Mesenchymal stem cell (in vitro differentiated cells and primary cell): Measurements from ENCODE around the gene TTLL12.
"Not testable (repeated sequence)": the region's sequence is repeated elsewhere in the genome, so short reads cannot be mapped to it uniquely, and the experiment has no call there.

ENCODE experiments used
- DNase-seq: peaks from one replicate; pipeline ENCODE4 v3.0.0-alpha.2; 2013
- H2AFZ ChIP-seq: one replicate; pipeline ENCODE4 v1.6.1; 2013; ENCODE audit warnings: low read depth, mild to moderate bottlenecking, control low read depth, inconsistent platforms, low read length, moderate library complexity
- H2AK5ac ChIP-seq: 2 replicates; pipeline ENCODE4 v1.6.1; 2013; ENCODE audit warnings: low read length, moderate library complexity, mild to moderate bottlenecking, inconsistent platforms; ENCODE audit not compliant: severe bottlenecking
- H2BK120ac ChIP-seq: one replicate; pipeline ENCODE4 v1.6.1; 2013; ENCODE audit warnings: low read depth, mild to moderate bottlenecking, inconsistent platforms, low read length, moderate library complexity
- H2BK12ac ChIP-seq, 2 experiments: one replicate each; pipeline ENCODE4 v1.6.1; 2013; ENCODE audit warnings: inconsistent platforms in 2 of 2, low read length in 2 of 2, mild to moderate bottlenecking in 2 of 2, moderate library complexity in 2 of 2, control low read depth in 1 of 2
- H2BK15ac ChIP-seq: one replicate; pipeline ENCODE4 v1.6.1; 2013; ENCODE audit warnings: mild to moderate bottlenecking, low read depth, inconsistent platforms; ENCODE audit not compliant: poor library complexity, severe bottlenecking
- H2BK5ac ChIP-seq: 2 replicates; pipeline ENCODE4 v1.6.1; 2013; ENCODE audit warnings: low read depth, mild to moderate bottlenecking, low read length, control low read depth, inconsistent platforms; ENCODE audit not compliant: poor library complexity, severe bottlenecking
- H3K14ac ChIP-seq, 2 experiments: one replicate each; pipeline ENCODE4 v1.6.1; 2013; ENCODE audit warnings: inconsistent platforms in 2 of 2, low read length in 2 of 2, control low read depth in 1 of 2, mild to moderate bottlenecking in 1 of 2, moderate library complexity in 1 of 2
- H3K18ac ChIP-seq, 2 experiments: one replicate each; pipeline ENCODE4 v1.6.1; 2013; ENCODE audit warnings: inconsistent platforms in 2 of 2, low read length in 2 of 2, control low read depth in 1 of 2, low read depth in 1 of 2, mild to moderate bottlenecking in 1 of 2
- H3K23ac ChIP-seq, 2 experiments: one replicate each; pipeline ENCODE4 v1.6.1; 2013; ENCODE audit warnings: inconsistent platforms in 2 of 2, low read length in 2 of 2, mild to moderate bottlenecking in 2 of 2, moderate library complexity in 2 of 2, control low read depth in 1 of 2
- H3K27ac ChIP-seq: 2 replicates; pipeline ENCODE4 v1.5.1; 2013; ENCODE audit warnings: mild to moderate bottlenecking, moderate library complexity, low read length, control low read depth, inconsistent platforms; ENCODE audit not compliant: poor library complexity, severe bottlenecking
- H3K27me3 ChIP-seq, 2 experiments: 2 replicates each; pipeline versions ENCODE4 v1.6.1 to v1.7.0; 2013; ENCODE audit warnings: low read length in 2 of 2, mild to moderate bottlenecking in 2 of 2, moderate library complexity in 2 of 2, control low read depth in 1 of 2, inconsistent platforms in 1 of 2; ENCODE audit not compliant: control insufficient read depth in 1 of 2, insufficient read depth in 1 of 2
- H3K36me3 ChIP-seq, 2 experiments: 2 replicates each; pipeline versions ENCODE4 v1.6.1 to v1.7.0; 2013; ENCODE audit warnings: low read length in 2 of 2, control low read depth in 1 of 2, inconsistent platforms in 1 of 2, low read depth in 1 of 2, mild to moderate bottlenecking in 1 of 2; ENCODE audit not compliant: insufficient read depth in 2 of 2, control insufficient read depth in 1 of 2
- H3K4ac ChIP-seq, 2 experiments: one replicate each; pipeline ENCODE4 v1.6.1; 2013; ENCODE audit warnings: inconsistent platforms in 2 of 2, low read length in 2 of 2, mild to moderate bottlenecking in 2 of 2, moderate library complexity in 2 of 2, control low read depth in 1 of 2, low read depth in 1 of 2
- H3K4me1 ChIP-seq: 2 replicates; pipeline ENCODE4 v1.6.1; 2013; ENCODE audit warnings: low read depth, low read length, control low read depth; ENCODE audit not compliant: control insufficient read depth, insufficient read depth
- H3K4me2 ChIP-seq: 2 replicates; pipeline ENCODE4 v1.6.1; 2013; ENCODE audit warnings: low read length, mild to moderate bottlenecking, inconsistent platforms; ENCODE audit not compliant: poor library complexity, severe bottlenecking
- H3K4me3 ChIP-seq, 2 experiments: 2 replicates each; pipeline versions ENCODE4 v1.5.1 to v1.7.0; 2013; ENCODE audit warnings: low read length in 2 of 2, mild to moderate bottlenecking in 2 of 2, control low read depth in 1 of 2, low read depth in 1 of 2; ENCODE audit not compliant: insufficient read depth in 1 of 2
- H3K79me1 ChIP-seq: replicated peaks from 2 replicates; pipeline ENCODE4 v1.6.1; 2013; ENCODE audit warnings: mild to moderate bottlenecking, control low read depth, low read length, inconsistent platforms; ENCODE audit not compliant: poor library complexity, severe bottlenecking
- H3K9ac ChIP-seq: 2 replicates; pipeline ENCODE4 v1.7.0; 2013; ENCODE audit warnings: mild to moderate bottlenecking, low read length, moderate library complexity
- H3K9me3 ChIP-seq: 2 replicates; pipeline ENCODE4 v1.7.0; 2013; ENCODE audit warnings: mild to moderate bottlenecking, low read length; ENCODE audit not compliant: control insufficient read depth
- H4K8ac ChIP-seq: one replicate; pipeline ENCODE4 v1.6.1; 2013; ENCODE audit warnings: inconsistent platforms, mild to moderate bottlenecking, low read length, moderate library complexity
- H4K91ac ChIP-seq: one replicate; pipeline ENCODE4 v1.6.1; 2013; ENCODE audit warnings: mild to moderate bottlenecking, low read length, inconsistent platforms
- whole genome bisulfite sequencing: methylation state at CpG from one replicate; pipeline ENCODE4 v1.1.7; 2013; ENCODE audit warnings: mixed read lengths; 5-methylcytosine and 5-hydroxymethylcytosine counted together

Gene TTLL12

DNA sequence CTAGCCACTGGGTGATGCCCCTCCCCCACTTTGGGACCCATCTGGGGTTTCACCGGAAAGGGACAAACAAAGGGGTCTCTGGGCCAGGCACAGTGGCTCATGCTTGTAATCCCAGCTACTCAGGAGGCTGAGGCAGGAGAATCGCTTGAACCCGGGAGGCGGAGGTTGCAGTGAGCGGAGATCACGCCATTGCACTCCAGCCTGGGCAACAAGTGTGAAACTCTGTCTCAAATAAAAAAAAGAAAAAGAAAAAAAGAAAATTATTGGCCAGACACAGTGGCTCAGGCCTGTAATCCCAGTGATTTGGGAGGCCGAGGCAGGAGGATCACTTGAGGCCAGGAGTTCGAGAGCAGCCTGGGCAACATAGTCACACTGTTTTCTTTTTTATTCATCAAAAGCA lies 41.6 kb downstream of the TTLL12 start:
- H2BK5ac ChIP-seq, H3K23ac ChIP-seq, H3K9me3 ChIP-seq, H2BK15ac ChIP-seq, H2AK5ac ChIP-seq, H3K4me2 ChIP-seq, H3K4me3 ChIP-seq, H2BK12ac ChIP-seq, DNase-seq, H4K8ac ChIP-seq, H2BK120ac ChIP-seq, H3K14ac ChIP-seq, H3K27me3 ChIP-seq, H2AFZ ChIP-seq, H3K9ac ChIP-seq, H3K27ac ChIP-seq, H3K36me3 ChIP-seq, H3K18ac ChIP-seq, H3K4ac ChIP-seq, H4K91ac ChIP-seq: not testable (repeated sequence)
- peaks cover 18% of the 10 kb centered on the region for H3K79me1 ChIP-seq
- WGBS = 98% methylated on average over 7 of the region's 8 CpGs
- peaks cover 12% of the 10 kb centered on the region for H3K4me1 ChIP-seq

GRCh38 chr22:43144949-43145348 lies 42.0 kb downstream of the TTLL12 start:
- Histone ChIP-seq H3K36me3 (peaks cover 12 to 14% of the 10 kb centered on the region in 2 experiments), H4K91ac (no peak overlapping the region), H3K4ac (no peak overlapping the region), H3K18ac (no peak overlapping the region), H3K79me1 (peaks cover 21% of the 10 kb centered on the region), H2AFZ (no peak overlapping the region), H3K14ac (no peak overlapping the region), H3K27ac (no peak overlapping the region), H3K4me1 (peaks cover 12% of the 10 kb centered on the region), H2BK15ac (no peak overlapping the region), H2BK120ac (no peak overlapping the region), H3K23ac (no peak overlapping the region), H3K4me3 (no peak overlapping the region), H2AK5ac (no peak overlapping the region), H4K8ac (no peak overlapping the region), H3K9me3 (no peaks in the 10 kb centered on the region), H3K9ac (no peak overlapping the region), H3K27me3 (no peaks in the 10 kb centered on the region), H2BK12ac (no peak overlapping the region), H2BK5ac (no peak overlapping the region), H3K4me2 (no peak overlapping the region)
- no peak for DNase-seq
- WGBS = 89% methylated on average over 2 of the region's 3 CpGs

DNA sequence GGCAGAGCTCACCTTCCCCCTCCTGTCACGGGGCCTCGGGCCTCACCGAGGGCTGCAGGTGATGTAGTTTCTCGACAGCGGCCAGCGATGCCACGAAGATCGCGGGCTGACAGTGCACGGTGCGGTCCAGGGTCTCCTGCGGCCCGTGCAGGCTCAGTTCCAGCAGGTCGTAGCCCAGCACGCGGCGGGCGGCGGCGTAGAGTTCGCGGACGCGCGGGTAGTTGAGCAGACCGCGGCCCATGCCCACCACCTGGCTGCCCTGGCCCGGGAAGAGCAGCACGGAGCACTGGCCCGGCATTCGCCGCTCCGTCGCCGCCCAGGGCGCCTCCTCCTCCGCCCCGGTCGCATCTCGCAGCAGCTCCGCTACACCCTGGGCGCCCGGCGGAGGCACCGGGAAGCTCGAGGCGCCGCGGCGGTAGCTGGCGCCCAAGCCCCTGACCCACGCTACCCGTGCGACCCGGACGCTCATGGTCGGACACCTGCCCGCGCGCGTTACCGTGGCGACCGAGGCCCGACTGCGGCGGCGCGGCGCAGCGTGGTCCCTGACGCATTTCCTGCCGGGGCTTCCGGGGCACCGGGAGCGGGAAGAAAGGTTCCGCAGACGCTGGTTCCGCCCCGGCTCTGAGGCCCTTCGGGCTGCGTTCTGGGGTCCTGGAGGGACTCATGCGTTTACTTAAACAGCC lies 43.9 kb downstream of the TTLL12 start, which contains the start of gene MCAT:
TSS of gene MCAT (minus strand) at position 519 of the 683 bp plus-strand sequence. CDS start at position 469, 50 bp downstream.
- peak; percentile 77 for DNase-seq
- Histone ChIP-seq H2BK120ac (no peak within 1 kb of the TSS), H3K79me1 (peaks cover 28% of the 10 kb centered on the region), H3K4me1 (peaks cover 8% of the 10 kb centered on the region), H2AFZ (peak within 1 kb of the TSS; percentile 99), H3K4me2 (peak within 1 kb of the TSS; percentile 84), H3K27me3 (no peaks in the 10 kb centered on the region), H2BK12ac (peak within 1 kb of the TSS in 1 of 2 experiments; percentile 34), H3K18ac (peak within 1 kb of the TSS in 1 of 2 experiments; percentile 87), H3K27ac (no peak within 1 kb of the TSS), H2AK5ac (no peak within 1 kb of the TSS), H3K4me3 (peak within 1 kb of the TSS; percentile 98), H3K36me3 (peaks cover 29 to 30% of the 10 kb centered on the region in 2 experiments), H3K14ac (peak within 1 kb of the TSS in 1 of 2 experiments; percentile 95), H3K23ac (peak within 1 kb of the TSS in 1 of 2 experiments; percentile 96), H3K9ac (peak within 1 kb of the TSS; percentile 94), H4K91ac (peak within 1 kb of the TSS; percentile 88), H3K9me3 (no peaks in the 10 kb centered on the region), H2BK5ac (no peak within 1 kb of the TSS), H3K4ac (peak within 1 kb of the TSS; percentile 46 to 82), H2BK15ac (no peak within 1 kb of the TSS), H4K8ac (peak within 1 kb of the TSS; percentile 92)
- WGBS = under 1% methylated on average over 82 of the region's 83 CpGs

- no peak overlapping the region for H3K4me2 ChIP-seq
- H2BK120ac ChIP-seq = no peak overlapping the region
- no peak overlapping the region for H3K18ac ChIP-seq
- no peak overlapping the region for H2AK5ac ChIP-seq
- no peak overlapping the region for H2BK5ac ChIP-seq
- no peak overlapping the region for H4K91ac ChIP-seq
- H2AFZ ChIP-seq = no peak overlapping the region
- H3K79me1 ChIP-seq = peaks cover 46% of the 10 kb centered on the region
- H3K9me3 ChIP-seq = no peaks in the 10 kb centered on the region
- peak overlapping the region in 1 of 2 experiments; percentile 16 for H3K4ac ChIP-seq
- peak overlapping the region; percentile 35 for H4K8ac ChIP-seq
- H2BK15ac ChIP-seq = no peak overlapping the region
- no peak overlapping the region for H3K23ac ChIP-seq
- H3K9ac ChIP-seq = no peak overlapping the region
- no peak overlapping the region for H3K4me3 ChIP-seq
- 89% methylated on average over 10 of the region's 10 CpGs for WGBS
- peaks cover 4% of the 10 kb centered on the region for H3K4me1 ChIP-seq
- H3K36me3 ChIP-seq = peaks cover 83 to 85% of the 10 kb centered on the region in 2 experiments
- H3K14ac ChIP-seq = no peak overlapping the region
- no peak for DNase-seq
- H3K27me3 ChIP-seq = no peaks in the 10 kb centered on the region
- no peak overlapping the region for H3K27ac ChIP-seq
- no peak overlapping the region for H2BK12ac ChIP-seq
Observed at GRCh38 chr22:43136801-43137200, 50.1 kb downstream of the TTLL12 start.
